HFFc6 (cell line): ENCODE data around the gene KATNAL1. TPM values are rescaled to one million over a fixed set of nuclear protein-coding genes. Genes with fewer than 3 reads are reported as not detected.
A peak's percentile ranks its signal among the peaks of the same experiment; 100 is the strongest.
"Not testable (repeated sequence)": the region's sequence is repeated elsewhere in the genome, so short reads cannot be mapped to it uniquely, and the experiment has no call there.

Source experiments
- DNase-seq: peaks from one replicate; pipeline ENCODE4 v3.0.0-alpha.2; 2018
- H3K27ac Mint-ChIP-seq: 2 replicates; pipeline ENCODE4 v1.8.0; 2020; ENCODE audit warnings: mild to moderate bottlenecking, mixed read lengths
- H3K27me3 Mint-ChIP-seq: 2 replicates; pipeline ENCODE4 v1.8.0; 2021; ENCODE audit warnings: mild to moderate bottlenecking, moderate library complexity, mixed read lengths; ENCODE audit not compliant: insufficient read depth
- H3K36me3 Mint-ChIP-seq: 2 replicates; pipeline ENCODE4 v1.8.0; 2021; ENCODE audit warnings: low read depth, mixed read lengths
- H3K4me1 Mint-ChIP-seq: 2 replicates; pipeline ENCODE4 v1.8.0; 2020; ENCODE audit warnings: low read depth, mixed read lengths
- H3K4me3 Mint-ChIP-seq: 2 replicates; pipeline ENCODE4 v1.8.0; 2020; ENCODE audit warnings: mild to moderate bottlenecking, moderate library complexity, mixed read lengths
- H3K9me3 Mint-ChIP-seq: 2 replicates; pipeline ENCODE4 v1.8.0; 2020; ENCODE audit warnings: mild to moderate bottlenecking, mixed read lengths
- CTCF ChIP-seq: fragments of 200-600 bp; sonication (generic); IDR thresholded peaks from 2 replicates; pipeline ENCODE4 v1.5.0; 2021; ENCODE audit warnings: antibody characterized with exemption, mild to moderate bottlenecking
- total RNA-seq, 6 experiments: library from RNA; stranded (reverse); fragmentation: NEBNext Ultra II Directional; extraction: Animal tissue kit (Norgen Biotek cat#: 25700); gene quantifications; 2 replicates in 1 of 6; 3 replicates in 5 of 6; pipeline ENCODE4 v1.2.3, GENCODE V29; 2021

KATNAL1 gene
- total RNA-seq, 6 experiments from 2014 or later: 48.2 to 71.4 (median 61.2) TPM

GRCh38 chr13:30295116-30295515, 12.2 kb downstream of the KATNAL1 start:
- no peak overlapping the region for H3K4me3 Mint-ChIP-seq
- no peak for TF ChIP-seq CTCF
- peaks cover 43% of the 10 kb centered on the region for H3K36me3 Mint-ChIP-seq
- no peaks in the 10 kb centered on the region; the same call in 1 of the 2 replicates for H3K27me3 Mint-ChIP-seq
- DNase-seq: no peak
- no peak overlapping the region for H3K27ac Mint-ChIP-seq
- H3K4me1 Mint-ChIP-seq: peaks cover 72% of the 10 kb centered on the region
- peaks cover 8% of the 10 kb centered on the region for H3K9me3 Mint-ChIP-seq

GRCh38 chr13:30294004-30294403, 13.3 kb downstream of the KATNAL1 start:
- peaks cover 43% of the 10 kb centered on the region for H3K36me3 Mint-ChIP-seq
- H3K27me3 Mint-ChIP-seq: no peaks in the 10 kb centered on the region; the same call in 1 of the 2 replicates
- TF ChIP-seq CTCF: no peak
- H3K9me3 Mint-ChIP-seq: peaks cover 8% of the 10 kb centered on the region
- H3K4me3 Mint-ChIP-seq: no peak overlapping the region
- DNase-seq: no peak
- H3K27ac Mint-ChIP-seq: no peak overlapping the region; the same call in 1 of the 2 replicates
- H3K4me1 Mint-ChIP-seq: peaks cover 75% of the 10 kb centered on the region

GRCh38 chr13:30292325-30292724, 15.0 kb downstream of the KATNAL1 start:
- TF ChIP-seq CTCF: no peak
- peaks cover 76% of the 10 kb centered on the region for H3K4me1 Mint-ChIP-seq
- H3K27me3 Mint-ChIP-seq: no peaks in the 10 kb centered on the region; the same call in 1 of the 2 replicates
- no peaks in the 10 kb centered on the region for H3K9me3 Mint-ChIP-seq
- DNase-seq: no peak
- H3K27ac Mint-ChIP-seq: no peak overlapping the region; the same call in 1 of the 2 replicates
- no peak overlapping the region for H3K4me3 Mint-ChIP-seq
- peaks cover 35% of the 10 kb centered on the region for H3K36me3 Mint-ChIP-seq

GRCh38 chr13:30290812-30291436, 16.4 kb downstream of the KATNAL1 start:
- DNase-seq: no peak
- Mint-ChIP-seq H3K27ac (no peak overlapping the region), H3K36me3 (peaks cover 43% of the 10 kb centered on the region), H3K9me3 (no peaks in the 10 kb centered on the region), H3K27me3 (no peaks in the 10 kb centered on the region; the same call in 1 of the 2 replicates), H3K4me3 (no peak overlapping the region), H3K4me1 (peaks cover 77% of the 10 kb centered on the region)
- no peak for TF ChIP-seq CTCF

- Mint-ChIP-seq H3K4me1 (peaks cover 76% of the 10 kb centered on the region), H3K27me3 (no peaks in the 10 kb centered on the region; the same call in 1 of the 2 replicates), H3K36me3 (peaks cover 50% of the 10 kb centered on the region), H3K4me3 (peak overlapping the region; percentile 55), H3K9me3 (no peaks in the 10 kb centered on the region), H3K27ac (no peak overlapping the region)
- no peak for TF ChIP-seq CTCF
- no peak for DNase-seq
Observed at GRCh38 chr13:30289533-30289932, 17.8 kb downstream of the KATNAL1 start.

- not testable (repeated sequence) for H3K27me3 Mint-ChIP-seq, H3K27ac Mint-ChIP-seq, H3K9me3 Mint-ChIP-seq
Observed at GRCh38 chr13:30286059-30286458, 21.3 kb downstream of the KATNAL1 start.

More at GRCh38 chr13:30286059-30286458, 21.3 kb downstream of the KATNAL1 start:
- not testable (repeated sequence) for H3K4me3 Mint-ChIP-seq, DNase-seq
- peaks cover 28% of the 10 kb centered on the region for H3K36me3 Mint-ChIP-seq
- peaks cover 41% of the 10 kb centered on the region for H3K4me1 Mint-ChIP-seq
